Lower lobe of right lung (tissue), 2 donors: ENCODE results near the gene KLHDC4. TPM values are rescaled to one million over a fixed set of nuclear protein-coding genes. Genes with fewer than 3 reads are reported as not detected.
"Not testable (repeated sequence)": the region's sequence is repeated elsewhere in the genome, so short reads cannot be mapped to it uniquely, and the experiment has no call there.

Source experiments
- ATAC-seq, 2 donors: fragments of 200-7000 bp; cut with Tn5 transposase; one replicate each; pipeline ENCODE4 v1.9.1; 2020 to 2022; ENCODE audit warnings: mild to moderate bottlenecking in 2 of 2, moderate library complexity in 2 of 2
- DNase-seq: peaks from one replicate; pipeline ENCODE4 v3.0.0-alpha.2; 2020
- H3K27ac ChIP-seq: fragments of 200-600 bp; one replicate; pipeline ENCODE4 v1.8.0; 2022
- H3K27me3 ChIP-seq: fragments of 200-600 bp; one replicate; pipeline ENCODE4 v1.8.0; 2022; ENCODE audit warnings: low read depth
- H3K36me3 ChIP-seq: fragments of 200-600 bp; one replicate; pipeline ENCODE4 v1.8.0; 2022; ENCODE audit warnings: mild to moderate bottlenecking
- H3K4me1 ChIP-seq: fragments of 200-600 bp; one replicate; pipeline ENCODE4 v1.8.0; 2022
- H3K4me3 ChIP-seq: fragments of 200-600 bp; one replicate; pipeline ENCODE4 v1.8.0; 2022; ENCODE audit warnings: mild to moderate bottlenecking
- H3K9me3 ChIP-seq: fragments of 200-600 bp; one replicate; pipeline ENCODE4 v1.8.0; 2022
- CTCF ChIP-seq: fragments of 200-600 bp; IDR thresholded peaks from one replicate; pipeline ENCODE4 v1.8.0; 2022; ENCODE audit warnings: antibody characterized with exemption, mild to moderate bottlenecking
- intact Hi-C: fragments of 100-400 bp; cut with DNase I; formaldehyde crosslinking; loops from one replicate; pipeline ENCODE4 v1.11.0; 2022
- long read RNA-seq: library from polyadenylated mRNA; unstranded; transcript quantifications from one replicate; pipeline ENCODE4 v2.0.0, GENCODE V29; 2021
- total RNA-seq: library from RNA; stranded (reverse); fragmentation: NEBNext Ultra II Directional; extraction: Animal tissue kit (Norgen Biotek cat#: 25700); gene quantifications from one replicate; pipeline ENCODE4 v1.2.1, GENCODE V29; 2021
- donor health status: DM: no; HTN: yes; CAD: no; lungs with severe emphysema.

Gene KLHDC4
- total RNA-seq: 33.9 TPM
- long read RNA-seq, full-length matches to known transcripts: 14 of 28 reads
- long read RNA-seq, partial matches to known transcripts: 4 of 28 reads
- long read RNA-seq, other reads (novel, unspliced or antisense): 10 of 28 reads

- H3K4me1 ChIP-seq: peaks cover 20% of the 10 kb centered on the region
- H3K36me3 ChIP-seq: peaks cover 29% of the 10 kb centered on the region
- H3K9me3 ChIP-seq: no peaks in the 10 kb centered on the region
- H3K4me3 ChIP-seq: peak within 1 kb of the TSS; percentile 99
- no peaks in the 10 kb centered on the region for H3K27me3 ChIP-seq
- no peak for TF ChIP-seq CTCF
- peak; percentile 92 for DNase-seq
- peak within 1 kb of the TSS; percentile 94 for H3K27ac ChIP-seq
- peak; percentile 95 to 97 for ATAC-seq
- intact Hi-C loops: no loop called here
These were observed at the start of gene KLHDC4 for GRCh38 chr16:87765776-87766484. TSS of gene KLHDC4 (minus strand) at chr16:87765986. CDS start at chr16:87765890, 96 bp downstream.

GRCh38 chr16:87815567-87815966 lies 49.8 kb upstream of the KLHDC4 start:
- Histone ChIP-seq H3K27me3 (no peaks in the 10 kb centered on the region), H3K36me3 (no peaks in the 10 kb centered on the region), H3K27ac (no peak overlapping the region), H3K4me1 (no peaks in the 10 kb centered on the region), H3K4me3 (no peak overlapping the region), H3K9me3 (peaks cover 10% of the 10 kb centered on the region)
- no peak for DNase-seq
- intact Hi-C loops: no loop called here
- no peak for TF ChIP-seq CTCF
- peak in 1 of 2 donors; percentile 33 for ATAC-seq

GRCh38 chr16:87812200-87812656 lies 46.4 kb upstream of the KLHDC4 start:
- ATAC-seq: no peak
- Histone ChIP-seq H3K4me3 (no peak overlapping the region), H3K27ac (no peak overlapping the region), H3K9me3 (peaks cover 4% of the 10 kb centered on the region), H3K4me1 (peaks cover 3% of the 10 kb centered on the region), H3K36me3 (no peaks in the 10 kb centered on the region), H3K27me3 (peaks cover 3% of the 10 kb centered on the region)
- intact Hi-C loops: no loop called here
- no peak for DNase-seq
- TF ChIP-seq CTCF: no peak

GRCh38 chr16:87811454-87811853 lies 45.7 kb upstream of the KLHDC4 start:
- ATAC-seq, H3K4me3 ChIP-seq, H3K9me3 ChIP-seq, DNase-seq, H3K27me3 ChIP-seq, H3K27ac ChIP-seq, intact Hi-C loops, H3K36me3 ChIP-seq: not testable (repeated sequence)
- H3K4me1 ChIP-seq: peaks cover 10% of the 10 kb centered on the region

- Histone ChIP-seq H3K4me3 (no peak overlapping the region), H3K36me3 (no peaks in the 10 kb centered on the region), H3K9me3 (no peaks in the 10 kb centered on the region), H3K27ac (no peak overlapping the region), H3K27me3 (peaks cover 3% of the 10 kb centered on the region), H3K4me1 (peaks cover 18% of the 10 kb centered on the region)
- intact Hi-C loops: no loop called here
- TF ChIP-seq CTCF: no peak
- DNase-seq (no peak), ATAC-seq (no peak)
These were observed 43.5 kb upstream of the KLHDC4 start for GRCh38 chr16:87809150-87809902.

GRCh38 chr16:87808108-87808507 lies 42.3 kb upstream of the KLHDC4 start:
- TF ChIP-seq CTCF: no peak
- ATAC-seq (no peak), DNase-seq (no peak)
- intact Hi-C loops: no loop called here
- no peak overlapping the region for H3K27ac ChIP-seq
- no peaks in the 10 kb centered on the region for H3K36me3 ChIP-seq
- H3K4me3 ChIP-seq: no peak overlapping the region
- H3K27me3 ChIP-seq: peaks cover 3% of the 10 kb centered on the region
- peaks cover 18% of the 10 kb centered on the region for H3K4me1 ChIP-seq
- H3K9me3 ChIP-seq: no peaks in the 10 kb centered on the region
